ENCODE results near the gene SAE1.
"Not testable (repeated sequence)": the region's sequence is repeated elsewhere in the genome, so short reads cannot be mapped to it uniquely, and the experiment has no call there.

SAE1 gene

DNA sequence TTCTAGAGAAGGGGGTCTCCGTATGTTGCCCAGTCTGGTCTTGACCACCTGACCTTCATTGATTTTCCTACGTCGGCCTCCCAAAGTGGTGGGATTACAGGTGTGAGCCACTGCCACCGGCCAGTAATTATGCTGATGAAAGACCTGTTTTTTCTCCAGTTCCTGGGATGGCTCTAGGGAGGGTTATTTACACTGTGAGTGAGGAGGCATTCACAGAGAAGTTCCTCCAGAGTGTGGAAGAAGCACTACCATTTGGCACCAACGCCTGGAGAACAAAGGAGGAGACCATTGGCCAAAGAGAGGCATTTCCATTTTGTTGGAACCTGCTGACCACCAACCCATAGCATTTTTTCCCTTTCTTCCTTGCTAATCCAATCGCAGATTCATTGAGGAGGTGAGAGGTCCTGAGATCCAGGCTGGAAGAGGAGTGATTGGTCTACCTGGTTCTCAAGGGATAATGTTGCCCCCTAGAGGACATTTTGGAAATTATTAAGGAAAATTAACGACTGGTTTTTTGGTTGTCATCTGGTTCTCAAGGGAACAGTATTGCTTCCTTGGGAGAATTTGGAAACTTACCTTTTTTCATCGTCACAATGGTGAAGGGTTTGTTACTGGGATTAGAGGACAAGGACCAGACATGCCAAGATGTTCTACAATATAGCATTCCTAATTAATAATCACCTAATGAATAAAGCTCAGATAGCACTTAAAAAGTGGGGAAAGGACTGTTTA, 5.5 kb upstream of the SAE1 start:
- Histone ChIP-seq H3K4me1 (peaks cover 2% of the 10 kb centered on the region; the same call in 1 of the 2 replicates), H3K9me3 (peaks cover 3% of the 10 kb centered on the region), H3K27me3 (ENCODE audit: low read depth) (no peaks in the 10 kb centered on the region), H3K4me3 (no peak overlapping the region), H3K36me3 (replicated peaks) (no peaks in the 10 kb centered on the region)
- in situ Hi-C loops (cut with MboI; ENCODE audit: low sequenced_read_pairs) = loop anchor here (10.0 kb wide), 1 partner anchor 50 kb away; no protein-coding TSS in a partner anchor
- DNase-seq (ENCODE audit: low spot score in 2 of 2) = peak; percentile 62 to 91

DNA sequence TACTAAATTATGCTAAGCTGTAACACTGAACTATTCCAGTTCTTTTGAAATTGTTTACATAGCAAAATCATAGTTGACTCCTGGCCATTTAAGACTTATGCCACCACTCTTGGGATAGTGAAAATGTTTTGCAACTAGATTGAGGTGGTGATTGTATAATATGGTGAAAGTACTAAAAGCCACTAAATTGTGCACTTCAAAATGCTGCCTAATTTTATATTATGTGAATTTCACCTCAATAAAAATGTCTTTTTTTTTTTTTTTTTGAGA, 5.0 kb upstream of the SAE1 start:
- Histone ChIP-seq H3K4me3 (no peak overlapping the region), H3K36me3 (replicated peaks) (no peaks in the 10 kb centered on the region), H3K27me3 (ENCODE audit: low read depth) (no peaks in the 10 kb centered on the region), H3K4me1 (peaks cover 2% of the 10 kb centered on the region), H3K9me3 (peaks cover 7% of the 10 kb centered on the region)
- in situ Hi-C loops (cut with MboI; ENCODE audit: low sequenced_read_pairs) = loop anchor here (10.0 kb wide), 1 partner anchor 51 kb away; no protein-coding TSS in a partner anchor
- no peak for DNase-seq (ENCODE audit: low spot score in 2 of 2)

DNA sequence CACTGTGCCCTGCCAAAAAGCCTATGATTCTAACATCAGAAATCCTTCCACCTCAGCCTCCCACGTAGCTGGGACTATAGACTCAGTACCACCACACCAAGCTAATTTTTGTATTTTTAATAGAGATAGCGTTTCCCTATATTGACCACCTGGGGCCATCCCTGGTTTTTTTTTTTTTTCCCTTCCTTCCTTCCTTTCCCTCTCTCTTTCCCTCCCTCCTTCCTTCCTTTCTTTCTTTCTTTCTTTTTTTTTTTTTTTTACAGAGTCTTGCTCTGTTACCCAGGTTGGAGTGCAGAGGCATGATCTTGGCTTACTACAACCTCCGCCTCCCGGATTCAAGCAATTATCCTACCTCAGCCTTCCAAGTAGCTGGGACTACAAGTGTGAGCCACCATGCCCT, 1.1 kb upstream of the SAE1 start:
- Histone ChIP-seq H3K4me3 (no peak overlapping the region), H3K9me3 (peaks cover 7% of the 10 kb centered on the region), H3K27me3 (ENCODE audit: low read depth) (no peaks in the 10 kb centered on the region), H3K36me3 (replicated peaks) (peaks cover 19% of the 10 kb centered on the region), H3K4me1 (peaks cover 22% of the 10 kb centered on the region)
- in situ Hi-C loops (cut with MboI; ENCODE audit: low sequenced_read_pairs) = loop anchor here (10.0 kb wide), 1 partner anchor 55 kb away; no protein-coding TSS in a partner anchor
- no peak for DNase-seq (ENCODE audit: low spot score in 2 of 2)

DNA sequence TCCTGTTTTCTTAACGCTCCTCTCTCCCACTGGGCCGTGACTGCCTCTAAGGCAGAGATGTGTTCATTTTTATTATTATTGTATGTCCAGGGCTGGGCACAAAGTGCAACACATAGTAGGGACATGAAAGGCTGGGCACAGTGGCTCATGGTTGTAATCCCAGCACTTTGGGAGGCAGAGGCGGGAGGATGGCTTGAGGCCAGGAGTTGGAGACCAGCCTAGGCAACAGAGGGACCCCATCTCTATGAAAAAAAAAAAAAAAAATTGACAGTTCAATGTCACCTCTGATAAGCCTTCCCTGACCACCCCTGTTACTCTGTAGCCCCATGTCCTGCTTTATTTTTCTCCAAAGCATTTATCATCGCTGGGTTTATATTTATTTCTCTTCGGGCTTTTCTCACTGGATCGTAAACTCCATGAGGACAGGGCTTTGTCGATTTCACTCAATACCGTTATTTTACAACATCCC, 481 bp upstream of the SAE1 start:
- peak overlapping the region; percentile 95; the same call in 1 of the 2 replicates for H3K4me3 ChIP-seq
- DNase-seq (ENCODE audit: low spot score in 2 of 2) = no peak
- H3K4me1 ChIP-seq = peaks cover 26% of the 10 kb centered on the region
- in situ Hi-C loops (cut with MboI; ENCODE audit: low sequenced_read_pairs) = no loop called here
- H3K36me3 ChIP-seq (replicated peaks) = peaks cover 24% of the 10 kb centered on the region
- H3K27me3 ChIP-seq (ENCODE audit: low read depth) = no peaks in the 10 kb centered on the region
- H3K9me3 ChIP-seq = peaks cover 7% of the 10 kb centered on the region

GRCh38 chr19:47132194-47132852, 1.7 kb downstream of the SAE1 start:
- in situ Hi-C loops (cut with MboI; ENCODE audit: low sequenced_read_pairs) = no loop called here
- peaks cover 7% of the 10 kb centered on the region for H3K9me3 ChIP-seq
- DNase-seq (ENCODE audit: low spot score in 2 of 2) = no peak
- H3K27me3 ChIP-seq (ENCODE audit: low read depth) = no peaks in the 10 kb centered on the region
- H3K36me3 ChIP-seq (replicated peaks) = peaks cover 30% of the 10 kb centered on the region
- H3K4me1 ChIP-seq = peaks cover 28% of the 10 kb centered on the region
- H3K4me3 ChIP-seq = peak overlapping the region; percentile 95

DNA sequence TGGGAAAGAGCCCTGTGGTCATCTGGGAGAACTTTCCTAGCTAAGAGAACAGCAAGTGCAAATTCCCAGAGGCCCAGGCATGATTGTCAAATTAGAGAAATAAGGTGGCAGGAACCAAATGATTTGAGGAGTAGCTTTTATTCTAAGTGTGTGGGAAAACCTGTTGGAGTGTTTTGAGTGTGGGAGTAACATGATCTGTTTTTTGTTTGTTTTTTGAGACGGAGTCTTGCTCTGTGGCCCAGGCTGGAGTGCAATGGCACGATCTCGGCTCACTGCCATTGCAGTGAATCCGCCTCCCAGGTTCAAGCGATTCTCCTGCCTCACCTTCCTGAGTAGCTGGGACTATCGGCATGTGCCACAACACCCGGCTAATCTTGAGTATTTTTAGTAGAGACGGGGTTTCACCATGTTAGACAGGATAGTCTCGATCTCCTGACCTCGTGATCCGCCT, 2.4 kb downstream of the SAE1 start:
- peaks cover 28% of the 10 kb centered on the region for H3K4me1 ChIP-seq
- no peak for DNase-seq (ENCODE audit: low spot score in 2 of 2)
- peaks cover 35% of the 10 kb centered on the region for H3K36me3 ChIP-seq (replicated peaks)
- H3K4me3 ChIP-seq = peak overlapping the region; percentile 95
- no peaks in the 10 kb centered on the region for H3K27me3 ChIP-seq (ENCODE audit: low read depth)
- H3K9me3 ChIP-seq = peaks cover 7% of the 10 kb centered on the region
- in situ Hi-C loops (cut with MboI; ENCODE audit: low sequenced_read_pairs) = no loop called here

DNA sequence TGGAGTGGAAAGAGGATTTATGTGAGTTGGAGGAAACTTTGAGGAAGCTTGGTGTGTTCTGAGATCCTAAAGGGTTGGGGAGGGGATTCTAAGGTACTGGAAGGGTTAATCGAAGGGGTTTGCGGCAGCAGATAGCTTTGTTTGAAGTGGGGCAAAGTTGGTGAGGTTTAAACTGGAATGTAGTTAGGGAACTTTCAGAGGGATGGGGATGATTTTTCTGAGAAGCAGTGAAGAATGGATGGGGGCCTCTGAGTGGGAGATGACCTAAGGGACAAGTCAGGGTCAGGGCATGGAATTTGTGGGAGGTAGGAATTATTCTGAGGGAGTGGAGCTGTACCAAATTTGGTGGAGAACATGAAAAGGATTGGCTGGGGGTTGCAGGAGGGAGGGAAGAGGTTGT, 3.9 kb downstream of the SAE1 start:
- in situ Hi-C loops (cut with MboI; ENCODE audit: low sequenced_read_pairs) = no loop called here

GRCh38 chr19:47135156-47135555, 4.5 kb downstream of the SAE1 start:
- peaks cover 3% of the 10 kb centered on the region for H3K9me3 ChIP-seq
- no peaks in the 10 kb centered on the region for H3K27me3 ChIP-seq (ENCODE audit: low read depth)
- peaks cover 28% of the 10 kb centered on the region for H3K4me1 ChIP-seq
- in situ Hi-C loops (cut with MboI; ENCODE audit: low sequenced_read_pairs) = no loop called here
- no peak overlapping the region for H3K4me3 ChIP-seq
- no peak for DNase-seq (ENCODE audit: low spot score in 2 of 2)
- H3K36me3 ChIP-seq (replicated peaks) = peaks cover 42% of the 10 kb centered on the region

More for the DNA sequence above, 3.9 kb downstream of the SAE1 start:
- Histone ChIP-seq H3K36me3 (replicated peaks) (peaks cover 42% of the 10 kb centered on the region), H3K4me3 (0 out of 2 replicates have a peak overlapping the region, but pooled peaks have one; percentile 0), H3K27me3 (ENCODE audit: low read depth) (no peaks in the 10 kb centered on the region), H3K9me3 (peaks cover 7% of the 10 kb centered on the region), H3K4me1 (peaks cover 28% of the 10 kb centered on the region)
- DNase-seq (ENCODE audit: low spot score in 2 of 2) = no peak

DNA sequence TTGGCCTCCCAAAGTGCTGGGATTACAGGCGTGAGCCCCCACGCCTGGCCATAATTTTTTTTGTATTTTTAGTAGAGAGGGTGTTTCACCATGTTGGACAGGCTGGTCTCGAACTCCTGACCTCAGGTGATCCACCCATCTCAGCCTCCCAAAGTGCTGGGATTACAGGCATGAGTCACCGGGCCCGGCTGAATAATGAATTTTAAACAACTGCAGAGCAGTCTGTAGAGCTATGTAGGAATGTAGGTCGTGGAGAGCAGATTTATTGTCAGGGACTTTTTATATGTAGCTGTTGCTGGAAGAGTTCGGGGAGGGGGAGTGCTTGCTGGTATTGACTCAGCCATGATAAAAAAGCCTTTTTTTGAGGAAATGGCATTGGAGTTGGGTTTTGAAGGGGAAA, 10.6 kb downstream of the SAE1 start:
- in situ Hi-C loops (cut with MboI; ENCODE audit: low sequenced_read_pairs); H3K9me3 ChIP-seq; H3K4me3 ChIP-seq; H3K27me3 ChIP-seq (ENCODE audit: low read depth): not testable (repeated sequence)
- peak; percentile 64 to 71 for DNase-seq (ENCODE audit: low spot score in 2 of 2)
- Histone ChIP-seq H3K4me1 (peaks cover 12% of the 10 kb centered on the region), H3K36me3 (replicated peaks) (peaks cover 66% of the 10 kb centered on the region)

- no peak overlapping the region for H3K4me3 ChIP-seq
- DNase-seq (ENCODE audit: low spot score in 2 of 2) = no peak
- peaks cover 70% of the 10 kb centered on the region for H3K36me3 ChIP-seq (replicated peaks)
- in situ Hi-C loops (cut with MboI; ENCODE audit: low sequenced_read_pairs) = no loop called here
- H3K9me3 ChIP-seq = no peaks in the 10 kb centered on the region
- no peaks in the 10 kb centered on the region for H3K27me3 ChIP-seq (ENCODE audit: low read depth)
- peaks cover 12% of the 10 kb centered on the region for H3K4me1 ChIP-seq
These were observed 11.1 kb downstream of the SAE1 start for GRCh38 chr19:47141695-47142094.

DNA sequence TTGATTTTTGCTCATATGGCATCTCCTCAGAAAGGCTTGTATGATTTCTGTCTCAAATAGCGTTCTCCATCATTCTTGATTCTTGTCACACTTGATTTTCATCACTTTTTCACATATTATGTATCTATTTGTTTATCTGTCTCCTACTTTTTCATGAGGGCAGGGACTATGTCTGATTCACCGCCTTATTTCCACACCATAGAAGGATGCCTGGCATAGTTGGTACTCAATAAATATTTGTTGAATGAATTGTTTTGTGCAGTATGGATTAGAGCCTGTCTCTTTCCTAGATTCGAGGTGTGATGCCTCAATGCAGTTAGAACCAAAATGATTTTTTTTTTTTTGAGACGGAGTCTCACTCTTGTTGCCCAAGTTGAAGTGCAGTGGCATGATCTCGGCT, 12.1 kb downstream of the SAE1 start:
- in situ Hi-C loops (cut with MboI; ENCODE audit: low sequenced_read_pairs) = no loop called here
- H3K36me3 ChIP-seq (replicated peaks) = peaks cover 77% of the 10 kb centered on the region

GRCh38 chr19:47143322-47144073, 12.9 kb downstream of the SAE1 start:
- Histone ChIP-seq H3K36me3 (replicated peaks) (peaks cover 80% of the 10 kb centered on the region), H3K27me3 (ENCODE audit: low read depth) (no peaks in the 10 kb centered on the region), H3K4me3 (no peak overlapping the region), H3K4me1 (peaks cover 12% of the 10 kb centered on the region), H3K9me3 (no peaks in the 10 kb centered on the region)
- no peak for DNase-seq (ENCODE audit: low spot score in 2 of 2)
- in situ Hi-C loops (cut with MboI; ENCODE audit: low sequenced_read_pairs) = no loop called here

More for the DNA sequence above, 12.1 kb downstream of the SAE1 start:
- Histone ChIP-seq H3K4me1 (peaks cover 12% of the 10 kb centered on the region), H3K9me3 (no peaks in the 10 kb centered on the region), H3K4me3 (no peak overlapping the region), H3K27me3 (ENCODE audit: low read depth) (no peaks in the 10 kb centered on the region)
- no peak for DNase-seq (ENCODE audit: low spot score in 2 of 2)

DNA sequence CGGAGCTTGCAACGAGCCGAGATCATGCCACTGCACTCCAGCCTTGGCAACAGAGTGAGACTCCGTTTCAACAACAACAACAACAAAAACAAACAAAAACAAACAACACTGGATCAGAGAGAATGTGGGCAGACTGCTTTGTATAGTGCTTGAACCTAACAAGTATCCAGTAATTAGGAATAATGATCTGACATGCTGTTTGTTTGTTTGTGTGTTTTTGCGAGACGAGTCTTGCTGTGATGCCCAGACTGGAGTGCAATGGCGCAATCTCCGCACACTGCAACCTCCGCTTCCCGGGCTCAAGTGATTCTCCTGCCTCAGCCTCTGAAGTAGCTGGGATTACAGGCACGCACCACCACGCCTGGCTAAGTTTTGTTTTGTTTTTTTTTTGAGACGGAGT, 14.0 kb downstream of the SAE1 start:
- H3K4me3 ChIP-seq = no peak overlapping the region
- peaks cover 12% of the 10 kb centered on the region for H3K4me1 ChIP-seq
- no peaks in the 10 kb centered on the region for H3K9me3 ChIP-seq
- DNase-seq (ENCODE audit: low spot score in 2 of 2) = no peak
- H3K27me3 ChIP-seq (ENCODE audit: low read depth) = no peaks in the 10 kb centered on the region
- H3K36me3 ChIP-seq (replicated peaks) = peaks cover 85% of the 10 kb centered on the region
- in situ Hi-C loops (cut with MboI; ENCODE audit: low sequenced_read_pairs) = loop anchor here (5.0 kb wide), 1 partner anchor 103 kb away; no protein-coding TSS in a partner anchor

Measured in HAP-1 (cell line).